NT2/D1 (cell line): ENCODE results near the gene GADL1.

Experiments used
- SUZ12 ChIP-seq: IDR thresholded peaks from 2 replicates; pipeline ENCODE4 v1.6.1; 2011; ENCODE audit not compliant: insufficient read length, insufficient read depth; ENCODE audit errors: extremely low read depth
- YY1 ChIP-seq: IDR thresholded peaks from 2 replicates; pipeline ENCODE4 v1.6.1; 2011; ENCODE audit not compliant: insufficient read length, insufficient read depth
- ZNF274 ChIP-seq: IDR thresholded peaks from 2 replicates; pipeline ENCODE4 v1.6.1; 2011; ENCODE audit warnings: mild to moderate bottlenecking, low read depth, low read length

DNA sequence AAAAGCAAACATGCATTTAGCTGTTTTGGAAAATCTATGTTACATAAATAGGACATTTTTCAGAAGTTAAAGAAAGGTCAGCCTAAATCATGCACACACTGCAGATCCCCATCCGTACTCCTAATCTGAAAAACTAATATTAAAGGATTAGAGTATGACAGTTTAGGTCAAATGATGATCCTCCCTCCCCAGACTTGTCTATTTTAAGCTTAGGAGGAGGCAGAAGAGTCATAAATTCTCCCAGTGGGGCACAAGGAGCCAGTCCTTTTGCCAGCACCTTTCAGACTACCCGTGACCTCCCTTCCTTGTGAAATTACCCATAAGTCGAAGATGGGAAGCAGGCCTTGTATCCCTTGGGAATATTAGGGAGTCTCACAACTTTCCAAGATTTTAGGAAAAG lies 210.1 kb downstream of the GADL1 start:
- TF ChIP-seq YY1 (no peak), SUZ12 (no peak), ZNF274 (no peak)
